Erythroblast (primary cell): ENCODE data around the gene PRDM12.

Experiments used
- DNase-seq, 2 experiments: peaks; one replicate each; lab custom pipeline; 2025; lab: John Stamatoyannopoulos, UW
- GATA1 ChIP-seq: IDR thresholded peaks from 2 replicates; pipeline ENCODE4 v1.6.1; 2011; ENCODE audit warnings: low read depth, mild to moderate bottlenecking, control low read depth, low read length, moderate library complexity
- POLR2A ChIP-seq: IDR thresholded peaks from 2 replicates; pipeline ENCODE4 v1.6.1; 2011; ENCODE audit warnings: mild to moderate bottlenecking, low read length

Gene PRDM12

DNA sequence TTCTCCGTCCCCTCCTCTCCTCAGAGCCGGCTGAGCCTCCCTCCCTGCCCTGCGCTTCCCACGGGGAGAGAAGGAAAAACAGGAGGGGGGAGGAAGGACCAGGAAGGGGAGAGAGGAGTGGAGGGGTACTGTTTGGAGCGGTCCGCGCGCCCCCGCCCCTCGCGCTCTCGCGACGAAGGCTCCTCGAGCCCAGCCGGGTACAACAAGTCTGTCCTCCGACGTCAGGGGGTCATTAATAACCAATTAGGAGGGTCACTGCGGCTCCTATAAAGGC is 480 bp upstream of the PRDM12 start:
- no peak for DNase-seq
- no peak for TF ChIP-seq GATA1
- no peak for TF ChIP-seq POLR2A

DNA sequence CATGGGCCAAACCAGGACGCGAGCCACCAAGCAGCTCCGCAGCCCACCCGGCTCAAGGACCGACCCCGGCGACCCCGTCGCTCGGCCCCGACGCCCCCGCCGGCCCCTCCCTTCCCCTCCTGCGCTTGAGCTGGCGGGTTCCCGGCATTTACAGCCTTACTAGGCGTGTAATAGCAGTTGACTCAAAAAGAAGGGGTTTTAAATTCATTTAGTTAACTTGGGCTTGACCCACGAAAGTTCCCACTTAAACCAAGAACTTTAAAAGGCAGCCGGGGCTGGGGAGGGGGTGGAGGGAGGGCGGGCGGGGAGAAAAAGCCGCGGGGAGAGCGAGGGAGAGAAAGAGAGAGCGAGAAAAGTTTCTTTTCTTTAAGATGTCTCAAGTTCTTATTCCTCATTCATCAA is 636 bp downstream of the PRDM12 start:
- TF ChIP-seq GATA1: no peak
- TF ChIP-seq POLR2A: no peak
- no peak for DNase-seq

DNA sequence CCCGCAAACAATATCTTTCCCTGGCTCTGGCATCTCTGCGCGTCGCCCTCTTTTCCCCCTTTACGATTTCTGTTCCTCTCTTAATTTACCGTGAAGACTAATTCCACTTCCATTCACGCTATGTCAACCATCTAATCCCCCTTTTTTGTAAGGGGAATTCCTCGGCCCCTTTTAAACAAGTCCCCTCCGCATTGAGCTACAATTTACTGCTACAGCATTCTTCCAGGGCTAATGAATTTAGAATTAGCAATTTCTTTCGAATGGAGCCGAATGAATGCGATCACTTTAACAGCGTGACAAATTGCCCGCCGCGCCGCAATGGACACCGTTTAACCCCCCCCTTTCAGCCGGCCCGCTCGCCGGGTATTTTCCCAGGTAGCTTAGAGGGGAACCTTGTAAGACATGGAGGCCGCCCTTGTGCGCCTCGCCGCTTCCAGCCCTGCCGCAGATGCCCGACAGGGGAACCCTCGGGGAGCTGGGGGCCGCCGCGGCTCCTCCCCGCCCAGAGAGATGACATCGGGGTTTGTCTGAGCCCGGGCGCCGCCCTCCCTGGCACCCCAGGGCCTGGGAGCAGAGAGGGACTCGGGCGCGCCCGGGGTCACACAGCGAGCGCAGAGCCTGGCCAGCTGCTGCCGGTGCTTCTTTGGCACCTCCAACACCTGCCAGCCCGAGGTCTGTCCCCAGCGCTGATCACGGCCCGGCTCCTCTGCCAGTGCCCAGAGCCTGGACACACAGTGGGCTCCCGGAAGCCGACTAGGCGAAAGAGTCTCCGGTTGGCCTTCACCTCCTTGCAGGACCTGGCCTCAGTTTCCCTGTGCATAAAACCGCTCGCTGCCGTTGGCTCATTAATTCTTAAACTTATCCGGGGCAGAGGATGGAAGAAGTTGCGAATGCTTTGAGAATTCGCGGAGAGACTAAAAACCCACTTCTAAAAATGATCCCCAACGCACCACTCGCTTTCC is 1.3 kb downstream of the PRDM12 start:
- peak; percentile 32 to 38 for DNase-seq
- TF ChIP-seq POLR2A: no peak
- TF ChIP-seq GATA1: no peak

DNA sequence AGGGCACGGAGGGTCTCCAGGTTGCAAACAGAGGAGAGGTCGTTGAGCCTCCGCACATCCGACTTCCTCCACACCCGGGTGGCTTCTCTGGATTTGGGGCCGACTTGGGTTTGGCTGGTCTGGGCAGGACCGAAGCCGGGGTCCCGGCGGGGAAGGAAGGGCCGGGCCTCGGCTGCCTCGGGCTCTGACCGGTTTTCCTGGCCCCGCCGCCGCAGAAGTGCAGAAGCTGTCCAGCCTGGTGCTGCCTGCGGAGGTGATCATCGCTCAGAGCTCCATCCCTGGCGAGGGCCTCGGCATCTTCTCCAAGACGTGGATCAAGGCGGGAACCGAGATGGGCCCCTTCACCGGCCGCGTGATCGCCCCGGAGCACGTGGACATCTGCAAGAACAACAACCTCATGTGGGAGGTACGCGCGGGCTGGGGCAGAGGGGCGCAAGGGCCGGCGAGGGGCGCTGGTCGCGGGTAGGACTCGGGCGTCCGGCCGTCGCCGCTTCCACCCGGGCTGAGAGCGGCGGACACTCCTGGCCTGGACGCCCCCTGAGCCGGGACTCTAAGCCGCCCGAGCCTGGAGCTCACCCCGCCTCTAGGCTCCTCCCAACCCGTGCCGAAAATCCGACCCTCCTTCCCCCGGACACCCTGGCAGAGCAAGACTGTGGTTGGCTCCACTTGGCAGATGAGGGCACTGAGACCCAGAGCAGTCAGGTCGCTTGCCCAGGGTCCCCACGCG is 2.2 kb downstream of the PRDM12 start:
- no peak for TF ChIP-seq GATA1
- TF ChIP-seq POLR2A: no peak
- DNase-seq: no peak

DNA sequence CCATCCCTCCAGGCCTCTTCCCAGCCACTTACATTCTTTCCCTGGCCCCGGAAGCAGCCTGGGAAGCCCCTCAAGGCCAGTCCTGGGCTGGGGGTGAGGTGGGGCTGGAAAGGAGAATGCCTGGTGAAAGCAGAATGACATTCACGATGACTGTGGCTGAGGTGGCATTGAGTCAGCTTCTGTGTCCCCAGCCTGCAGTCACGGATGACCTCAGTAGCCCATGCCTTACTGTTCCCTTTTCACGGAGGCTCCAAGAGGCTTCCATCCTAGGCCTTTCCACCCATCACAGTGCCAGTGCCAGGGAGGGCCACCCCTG is 2.7 kb downstream of the PRDM12 start:
- no peak for TF ChIP-seq GATA1
- no peak for TF ChIP-seq POLR2A
- DNase-seq: no peak

DNA sequence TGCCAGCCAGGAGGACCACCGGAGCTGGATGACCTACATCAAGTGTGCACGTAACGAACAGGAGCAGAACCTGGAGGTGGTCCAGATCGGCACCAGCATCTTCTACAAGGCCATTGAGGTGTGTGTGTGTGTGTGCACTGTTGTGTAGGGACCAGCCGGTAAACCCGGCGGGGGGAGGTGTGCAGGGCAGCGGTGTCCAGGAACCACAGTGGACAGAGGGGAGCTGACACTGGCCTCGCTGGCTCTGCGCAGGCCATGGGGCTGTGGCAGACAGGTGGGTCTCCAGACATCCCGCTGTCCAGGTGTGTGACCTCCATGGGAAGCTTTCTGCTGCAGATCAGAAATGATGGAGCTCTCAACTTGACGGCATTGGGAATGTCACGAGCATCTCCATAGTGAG is 3.8 kb downstream of the PRDM12 start:
- TF ChIP-seq POLR2A: no peak
- no peak for TF ChIP-seq GATA1

DNA sequence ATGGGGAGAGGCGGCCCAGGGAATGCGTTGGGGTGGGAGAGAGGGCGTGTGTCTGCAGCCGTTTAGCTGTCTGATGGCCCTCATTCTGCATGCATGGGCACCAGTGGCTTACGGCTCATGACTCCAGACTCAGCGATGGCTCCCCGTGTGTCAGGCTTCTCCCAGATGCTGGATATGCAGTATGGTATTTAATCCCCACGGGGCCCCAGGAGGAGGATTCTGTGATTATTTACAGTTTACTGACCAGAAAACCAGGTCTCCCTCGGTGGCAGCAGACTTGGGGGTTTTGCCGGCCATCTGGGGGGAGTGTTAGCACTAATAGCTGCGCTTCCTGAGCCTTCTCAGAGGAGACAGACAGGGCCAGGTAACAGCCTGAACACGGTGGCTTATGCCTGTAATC is 4.3 kb downstream of the PRDM12 start:
- no peak for DNase-seq
- TF ChIP-seq POLR2A (no peak), GATA1 (no peak)

More for the DNA sequence above, 3.8 kb downstream of the PRDM12 start:
- DNase-seq: no peak

DNA sequence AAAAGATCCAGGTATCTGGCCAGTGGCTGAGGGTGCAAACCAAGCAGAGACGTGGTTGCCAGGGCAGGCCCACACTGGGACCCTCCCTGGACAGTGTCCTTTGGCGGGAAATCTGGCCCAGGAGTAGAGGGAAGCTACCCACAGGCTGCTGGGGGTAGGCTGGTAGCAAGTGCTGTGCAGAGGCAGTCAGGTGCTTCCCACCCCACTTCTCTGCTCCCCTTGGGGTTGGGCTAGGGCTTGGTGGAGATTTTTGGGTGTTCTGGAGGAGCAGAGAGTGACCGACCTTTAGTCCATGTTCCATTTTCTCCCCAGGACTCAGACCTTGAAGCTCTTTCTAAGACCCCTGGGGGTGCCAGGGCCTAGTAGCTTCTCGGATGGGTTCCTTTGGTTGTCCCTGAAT is 5.6 kb downstream of the PRDM12 start:
- no peak for DNase-seq
- TF ChIP-seq POLR2A (no peak), GATA1 (no peak)

DNA sequence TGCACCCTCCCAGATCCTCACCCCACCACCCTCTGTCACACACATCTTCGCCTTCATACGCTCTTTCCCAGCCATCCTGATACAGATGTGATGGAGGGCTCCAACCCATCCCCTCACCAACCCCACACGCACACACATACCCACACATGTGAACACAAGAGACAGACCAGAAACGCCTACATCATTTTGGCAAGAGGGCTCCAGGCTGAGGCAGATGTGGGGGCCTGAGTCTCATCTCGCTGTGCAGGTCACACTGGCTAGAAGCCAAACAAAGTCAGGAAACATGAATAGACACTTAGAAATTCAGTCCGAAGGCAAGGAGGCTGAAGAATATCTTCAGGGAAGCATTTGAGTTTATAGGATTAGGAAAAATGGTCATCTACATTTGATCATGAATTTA is 6.2 kb downstream of the PRDM12 start:
- no peak for DNase-seq
- TF ChIP-seq POLR2A (no peak), GATA1 (no peak)

DNA sequence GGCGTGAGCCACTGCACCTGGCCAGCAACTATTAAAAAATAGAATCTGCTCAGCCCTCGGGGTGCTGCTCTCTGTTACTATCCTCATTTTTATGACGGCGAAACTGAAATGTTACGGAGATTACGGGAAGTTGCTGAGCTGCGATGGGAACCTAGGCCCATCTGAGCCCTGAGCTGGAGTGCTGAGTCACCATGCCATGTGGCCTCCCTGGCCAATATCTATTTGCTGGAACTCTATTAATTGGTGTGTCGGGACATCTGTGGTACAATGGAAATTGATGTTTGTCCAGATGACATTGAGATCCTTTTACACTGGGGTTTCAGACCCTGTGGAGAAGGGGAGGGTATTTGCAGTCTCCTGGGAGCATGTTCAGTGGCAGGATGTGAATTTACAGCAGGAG is 8.1 kb downstream of the PRDM12 start:
- TF ChIP-seq POLR2A (no peak), GATA1 (no peak)

DNA sequence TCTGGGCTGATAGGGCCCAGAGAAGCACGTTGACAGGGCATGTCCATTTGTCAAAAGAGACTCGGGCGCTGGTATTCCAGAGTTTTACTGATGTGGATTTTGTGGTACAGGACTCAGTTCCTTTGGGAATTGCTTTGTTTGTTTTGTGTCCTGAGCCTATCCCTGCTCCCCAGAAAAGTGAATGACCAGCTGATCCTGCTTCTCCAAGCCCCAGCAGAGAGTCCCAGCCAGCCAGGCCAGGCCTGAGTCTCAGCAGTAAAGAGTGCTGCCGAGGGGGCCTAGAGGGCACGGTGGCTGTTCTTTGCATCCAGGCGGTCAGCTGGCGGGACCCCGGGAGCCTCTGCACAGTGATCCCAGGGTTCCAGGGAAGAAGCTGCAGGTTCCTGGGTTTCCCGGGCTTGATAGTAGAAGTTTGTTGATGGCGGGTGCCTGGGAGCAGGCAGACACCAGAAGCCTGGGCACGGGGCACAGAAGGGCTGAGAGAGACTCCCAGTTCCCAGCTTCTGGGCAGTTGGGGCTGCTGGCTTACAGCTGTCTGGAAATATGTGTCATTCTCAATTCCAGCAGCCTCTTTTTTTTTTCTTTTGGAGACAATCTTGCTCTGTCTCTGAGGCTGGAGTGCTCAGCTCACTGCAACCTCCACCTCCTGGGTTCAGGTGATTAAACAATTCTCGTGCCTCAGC is 8.7 kb downstream of the PRDM12 start:
- DNase-seq: no peak
- no peak for TF ChIP-seq GATA1
- no peak for TF ChIP-seq POLR2A

More for the DNA sequence above, 8.1 kb downstream of the PRDM12 start:
- no peak for DNase-seq

DNA sequence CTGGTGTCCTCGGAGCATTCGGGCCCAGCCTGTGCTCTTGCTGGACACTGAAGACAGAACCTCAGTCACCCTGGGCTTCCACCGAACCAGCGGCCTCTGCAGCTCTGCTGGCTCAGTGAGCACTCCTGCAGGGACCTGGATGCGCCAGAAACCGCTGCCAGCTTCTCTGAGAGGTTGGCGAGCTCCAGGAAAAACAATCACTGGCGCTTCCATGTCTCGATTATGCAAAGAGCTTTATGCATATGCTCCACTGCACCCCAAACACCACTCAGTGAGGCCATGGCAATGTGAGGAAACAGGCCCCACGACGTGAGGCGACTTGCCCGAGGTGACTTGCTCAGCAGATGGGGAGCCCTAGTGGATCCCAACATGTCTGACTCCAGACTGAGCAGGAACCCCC is 11.0 kb downstream of the PRDM12 start:
- DNase-seq: no peak
- TF ChIP-seq POLR2A (no peak), GATA1 (no peak)

DNA sequence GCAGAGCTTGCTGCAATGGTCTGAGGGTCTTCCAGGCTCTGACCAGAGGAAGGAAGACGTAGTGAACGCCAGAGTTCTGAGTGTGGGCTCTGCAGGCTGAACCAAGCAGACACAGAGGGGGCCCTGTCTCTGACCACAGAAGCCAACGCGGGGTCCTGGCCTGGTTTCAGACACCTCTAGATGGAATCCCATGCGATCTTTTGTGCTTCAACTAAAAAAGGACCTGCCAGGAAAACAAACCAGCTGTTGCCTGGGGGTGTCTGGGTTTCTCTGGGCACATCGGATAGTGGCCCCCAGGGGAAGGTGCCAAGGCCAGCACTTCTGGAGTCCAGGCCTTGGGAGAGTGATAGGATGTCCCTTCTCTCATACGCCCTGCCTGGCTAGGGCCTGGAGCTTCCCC is 12.9 kb downstream of the PRDM12 start:
- DNase-seq: no peak
- TF ChIP-seq GATA1: no peak
- TF ChIP-seq POLR2A: no peak

DNA sequence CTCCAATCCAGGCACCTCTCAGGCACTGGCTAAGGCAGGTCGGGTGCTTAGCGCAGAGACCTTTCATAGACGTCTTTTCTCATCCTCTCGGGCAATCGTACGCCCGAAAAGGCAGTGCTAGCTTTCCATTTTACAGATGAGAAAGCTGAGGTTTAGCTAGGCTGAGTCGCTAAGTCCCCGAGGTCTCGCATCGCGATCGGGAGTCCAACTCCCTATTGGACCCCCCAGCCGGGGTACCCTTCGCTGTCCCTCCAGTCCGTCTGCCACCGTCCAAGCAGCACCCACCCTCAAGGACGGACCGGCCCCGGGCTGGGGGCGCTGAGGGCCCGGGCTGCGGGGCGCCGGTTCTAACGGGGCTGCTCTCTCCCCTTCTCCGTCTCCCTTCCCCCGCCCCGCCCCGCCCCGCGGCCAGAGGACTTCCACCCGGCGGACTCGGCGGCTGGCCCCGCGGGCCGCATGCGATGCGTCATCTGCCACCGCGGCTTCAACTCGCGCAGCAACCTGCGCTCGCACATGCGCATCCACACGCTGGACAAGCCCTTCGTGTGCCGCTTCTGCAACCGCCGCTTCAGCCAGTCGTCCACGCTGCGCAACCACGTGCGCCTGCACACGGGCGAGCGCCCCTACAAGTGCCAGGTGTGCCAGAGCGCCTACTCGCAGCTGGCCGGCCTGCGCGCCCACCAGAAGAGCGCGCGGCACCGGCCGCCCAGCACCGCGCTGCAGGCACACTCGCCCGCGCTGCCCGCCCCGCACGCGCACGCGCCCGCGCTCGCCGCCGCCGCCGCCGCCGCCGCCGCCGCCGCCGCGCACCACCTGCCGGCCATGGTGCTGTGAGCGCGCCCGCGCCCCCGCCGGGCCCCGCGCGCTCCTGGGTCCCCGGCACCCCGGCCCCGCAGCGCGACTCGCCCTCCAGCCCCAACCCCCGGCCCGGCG is 16.7 kb downstream of the PRDM12 start:
- TF ChIP-seq POLR2A: no peak
- no peak for TF ChIP-seq GATA1
- DNase-seq: peak; percentile 83 to 86
